Measurements from ENCODE around the gene ECHDC3. TPM values are rescaled to one million over a fixed set of nuclear protein-coding genes. Genes with fewer than 3 reads are reported as not detected.

ECHDC3 gene
- total RNA-seq, 2 donors from 2014 or later: 24.1 to 153 TPM

DNA sequence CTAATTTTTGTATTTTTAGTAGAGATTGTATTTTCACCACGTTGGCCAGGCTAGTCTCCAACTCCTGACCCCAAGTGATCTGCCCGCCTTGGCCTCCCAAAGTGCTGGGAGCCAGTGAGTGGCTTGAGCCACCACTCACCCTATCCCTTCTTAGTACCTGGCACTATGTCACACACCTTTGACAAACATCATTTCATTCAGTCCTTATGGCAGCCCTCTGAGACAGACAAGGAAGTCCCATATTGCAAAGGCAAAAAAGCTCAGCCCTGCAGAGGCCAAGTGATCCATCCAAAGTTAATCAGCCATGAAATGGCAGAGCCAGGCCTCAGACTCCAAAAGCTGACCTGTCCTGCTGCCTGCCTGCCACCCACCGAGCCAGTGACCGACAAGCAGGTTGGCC, 39.9 kb upstream of the ECHDC3 start:
- 76 to 87% methylated on average over 2 to 4 of the region's 4 CpGs for WGBS, 2 donors

GRCh38 chr10:11704092-11704491, 38.1 kb upstream of the ECHDC3 start:
- intact Hi-C loops (cut with DNase I): no loop called here
- Histone ChIP-seq H3K36me3 (replicated peaks in 1 of 2; ENCODE audit: insufficient read depth in 1 of 2, low read depth in 2 of 2) (no peaks in the 10 kb centered on the region), H3K27ac (no peak overlapping the region), H3K4me3 (no peak overlapping the region), H3K9me3 (no peaks in the 10 kb centered on the region), H3K4me1 (peaks cover 8% of the 10 kb centered on the region), H3K27me3 (no peaks in the 10 kb centered on the region)
- ATAC-seq: no peak
- WGBS, 2 donors: 77 to 91% methylated on average over 8 of the region's 8 CpGs
- DNase-seq: no peak
- TF ChIP-seq POLR2A (IDR thresholded peaks at IDR 0.05) (no peak), CTCF (IDR thresholded peaks at IDR 0.05) (no peak)

More for the DNA sequence above, 39.9 kb upstream of the ECHDC3 start:
- TF ChIP-seq CTCF (IDR thresholded peaks at IDR 0.05) (no peak), POLR2A (IDR thresholded peaks at IDR 0.05) (no peak)
- H3K36me3 ChIP-seq (replicated peaks in 1 of 2; ENCODE audit: insufficient read depth in 1 of 2, low read depth in 2 of 2): no peaks in the 10 kb centered on the region
- no peaks in the 10 kb centered on the region for H3K9me3 ChIP-seq
- no peak overlapping the region for H3K27ac ChIP-seq
- peaks cover 15% of the 10 kb centered on the region for H3K4me1 ChIP-seq
- no peak overlapping the region for H3K4me3 ChIP-seq
- DNase-seq (no peak), ATAC-seq (no peak)
- no peaks in the 10 kb centered on the region for H3K27me3 ChIP-seq
- intact Hi-C loops (cut with DNase I): no loop called here

GRCh38 chr10:11705722-11706121, 36.5 kb upstream of the ECHDC3 start:
- DNase-seq (no peak), ATAC-seq (no peak)
- H3K9me3 ChIP-seq: no peaks in the 10 kb centered on the region
- H3K27me3 ChIP-seq: no peaks in the 10 kb centered on the region
- intact Hi-C loops (cut with DNase I): no loop called here
- no peak overlapping the region for H3K4me3 ChIP-seq
- no peak overlapping the region for H3K27ac ChIP-seq
- H3K4me1 ChIP-seq: no peaks in the 10 kb centered on the region
- WGBS, 2 donors: 78 to 88% methylated on average over 4 of the region's 4 CpGs
- H3K36me3 ChIP-seq (replicated peaks in 1 of 2; ENCODE audit: insufficient read depth in 1 of 2, low read depth in 2 of 2): no peaks in the 10 kb centered on the region
- TF ChIP-seq CTCF (IDR thresholded peaks at IDR 0.05) (no peak), POLR2A (IDR thresholded peaks at IDR 0.05) (no peak)

GRCh38 chr10:11706895-11707567, 35.2 kb upstream of the ECHDC3 start:
- no peaks in the 10 kb centered on the region for H3K9me3 ChIP-seq
- H3K27ac ChIP-seq: no peak overlapping the region
- H3K36me3 ChIP-seq (replicated peaks in 1 of 2; ENCODE audit: insufficient read depth in 1 of 2, low read depth in 2 of 2): no peaks in the 10 kb centered on the region
- ATAC-seq (no peak), DNase-seq (no peak)
- WGBS, 2 donors: 76 to 81% methylated on average over 10 of the region's 10 CpGs
- intact Hi-C loops (cut with DNase I): no loop called here
- no peak overlapping the region for H3K4me3 ChIP-seq
- H3K4me1 ChIP-seq: no peaks in the 10 kb centered on the region
- H3K27me3 ChIP-seq: no peaks in the 10 kb centered on the region
- TF ChIP-seq POLR2A (IDR thresholded peaks at IDR 0.05) (no peak), CTCF (IDR thresholded peaks at IDR 0.05) (no peak)
